DND-41 (cell line): ENCODE measurements around the gene CCDC32.
A peak's percentile ranks its signal among the peaks of the same experiment; 100 is the strongest.

Source experiments
- ATAC-seq: fragments of 200-7000 bp; cut with Tn5 transposase; 3 replicates; pipeline ENCODE4 v1.9.1; 2021; ENCODE audit warnings: low read depth; ENCODE audit not compliant: insufficient read depth
- DNase-seq: peaks from one replicate; pipeline ENCODE4 v3.0.0-alpha.2; 2020
- H2AFZ ChIP-seq: 2 replicates; pipeline ENCODE4 v1.6.0; 2012; ENCODE audit warnings: low read depth, low read length
- H3K27ac ChIP-seq: 2 replicates; pipeline ENCODE4 v1.5.1; 2012; ENCODE audit warnings: low read length, inconsistent platforms
- H3K27me3 ChIP-seq: fragments of 200-600 bp; sonication (generic); 2 replicates; pipeline ENCODE4 v1.6.0; 2012; ENCODE audit warnings: low read length, mild to moderate bottlenecking, inconsistent platforms; ENCODE audit not compliant: insufficient read depth, poor library complexity
- H3K36me3 ChIP-seq: 2 replicates; pipeline ENCODE4 v1.5.1; 2012; ENCODE audit warnings: low read length, inconsistent platforms; ENCODE audit not compliant: insufficient read depth
- H3K4me1 ChIP-seq: 2 replicates; pipeline ENCODE4 v1.5.1; 2012; ENCODE audit warnings: mild to moderate bottlenecking, low read length; ENCODE audit not compliant: insufficient read depth
- H3K4me2 ChIP-seq: 2 replicates; pipeline ENCODE4 v1.6.0; 2012; ENCODE audit warnings: mild to moderate bottlenecking, moderate library complexity, low read length, inconsistent platforms; ENCODE audit not compliant: insufficient read depth
- H3K4me3 ChIP-seq, 2 experiments: fragments of 200-600 bp in 1 of 2; shearing (Covaris generic) in 1 of 2; 2 replicates each; pipeline ENCODE4 v1.5.1; 2012 to 2016; ENCODE audit warnings: inconsistent platforms in 2 of 2, low read length in 2 of 2, mild to moderate bottlenecking in 2 of 2, low read depth in 1 of 2, moderate library complexity in 1 of 2
- H3K79me2 ChIP-seq: 2 replicates; pipeline ENCODE4 v1.6.0; 2012; ENCODE audit warnings: low read length, inconsistent platforms; ENCODE audit not compliant: insufficient read depth
- H3K9ac ChIP-seq: 2 replicates; pipeline ENCODE4 v1.6.0; 2012; ENCODE audit warnings: low read depth, mild to moderate bottlenecking, inconsistent platforms, low read length, moderate library complexity
- H3K9me3 ChIP-seq: 2 replicates; pipeline ENCODE4 v1.5.1; 2012; ENCODE audit warnings: low read length, moderate library complexity, mild to moderate bottlenecking, inconsistent platforms; ENCODE audit not compliant: insufficient read depth, severe bottlenecking
- H4K20me1 ChIP-seq: 2 replicates; pipeline ENCODE4 v1.6.0; 2012; ENCODE audit warnings: low read length; ENCODE audit not compliant: insufficient read depth
- CTCF ChIP-seq: IDR thresholded peaks from 2 replicates; pipeline ENCODE4 v1.5.1; 2012; ENCODE audit warnings: borderline replicate concordance, low read length, moderate library complexity, mild to moderate bottlenecking; ENCODE audit not compliant: poor library complexity, severe bottlenecking; ENCODE audit errors: extremely low read depth
- EZH2 ChIP-seq: IDR thresholded peaks from 3 replicates; pipeline ENCODE4 v1.6.1; 2012; ENCODE audit warnings: borderline replicate concordance, low read depth, mild to moderate bottlenecking, moderate library complexity, low read length, inconsistent platforms; ENCODE audit not compliant: severe bottlenecking

The CCDC32 gene

GRCh38 chr15:40593588-40594428 lies 29.0 kb upstream of the CCDC32 start, which contains the start of gene KNL1:
KNL1 (plus strand) TSS chr15:40594249; CDS start chr15:40602932, 8,683 bp downstream.
- Histone ChIP-seq H3K4me2 (peak within 1 kb of the TSS; percentile 91), H3K27me3 (no peaks in the 10 kb centered on the region), H3K9me3 (no peaks in the 10 kb centered on the region), H3K4me3 (peak within 1 kb of the TSS; percentile 89 to 98), H3K27ac (peak within 1 kb of the TSS; percentile 95), H4K20me1 (no peaks in the 10 kb centered on the region), H3K9ac (peak within 1 kb of the TSS; percentile 83), H2AFZ (peak within 1 kb of the TSS; percentile 75), H3K4me1 (peaks cover 44% of the 10 kb centered on the region), H3K79me2 (peaks cover 47% of the 10 kb centered on the region), H3K36me3 (peaks cover 10% of the 10 kb centered on the region; the same call in 1 of the 2 replicates)
- peak; percentile 83 for ATAC-seq
- DNase-seq: peak; percentile 92
- no peak for TF ChIP-seq CTCF
- TF ChIP-seq EZH2: no peak

- Histone ChIP-seq H3K27ac (peak overlapping the region; percentile 24; the same call in 1 of the 2 replicates), H3K36me3 (peaks cover 9% of the 10 kb centered on the region; the same call in 1 of the 2 replicates), H3K4me1 (peaks cover 44% of the 10 kb centered on the region), H3K27me3 (no peaks in the 10 kb centered on the region), H3K79me2 (peaks cover 40% of the 10 kb centered on the region), H3K4me2 (peak overlapping the region; percentile 91), H3K9ac (peak overlapping the region; percentile 83), H3K9me3 (no peaks in the 10 kb centered on the region), H2AFZ (peak overlapping the region; percentile 51), H4K20me1 (no peaks in the 10 kb centered on the region), H3K4me3 (peak overlapping the region in 1 of 2 experiments; percentile 6; a peak in 1 of 4 replicates)
- DNase-seq (no peak), ATAC-seq (no peak)
- TF ChIP-seq EZH2: no peak
- no peak for TF ChIP-seq CTCF
These were observed 28.3 kb upstream of the CCDC32 start for GRCh38 chr15:40593165-40593564.

GRCh38 chr15:40591389-40591788 lies 26.5 kb upstream of the CCDC32 start:
- no peaks in the 10 kb centered on the region for H3K27me3 ChIP-seq
- peaks cover 23% of the 10 kb centered on the region for H3K79me2 ChIP-seq
- no peak overlapping the region for H3K4me3 ChIP-seq
- H3K4me1 ChIP-seq: peaks cover 37% of the 10 kb centered on the region
- H3K36me3 ChIP-seq: no peaks in the 10 kb centered on the region; the same call in 1 of the 2 replicates
- no peak for TF ChIP-seq CTCF
- TF ChIP-seq EZH2: no peak
- no peaks in the 10 kb centered on the region for H4K20me1 ChIP-seq
- 0 out of 2 replicates have a peak overlapping the region, but pooled peaks have one; percentile 1 for H2AFZ ChIP-seq
- DNase-seq (no peak), ATAC-seq (no peak)
- H3K4me2 ChIP-seq: no peak overlapping the region
- H3K27ac ChIP-seq: no peak overlapping the region
- H3K9ac ChIP-seq: no peak overlapping the region
- H3K9me3 ChIP-seq: no peaks in the 10 kb centered on the region
